ENCODE measurements around the gene AK4.

AK4 gene

DNA sequence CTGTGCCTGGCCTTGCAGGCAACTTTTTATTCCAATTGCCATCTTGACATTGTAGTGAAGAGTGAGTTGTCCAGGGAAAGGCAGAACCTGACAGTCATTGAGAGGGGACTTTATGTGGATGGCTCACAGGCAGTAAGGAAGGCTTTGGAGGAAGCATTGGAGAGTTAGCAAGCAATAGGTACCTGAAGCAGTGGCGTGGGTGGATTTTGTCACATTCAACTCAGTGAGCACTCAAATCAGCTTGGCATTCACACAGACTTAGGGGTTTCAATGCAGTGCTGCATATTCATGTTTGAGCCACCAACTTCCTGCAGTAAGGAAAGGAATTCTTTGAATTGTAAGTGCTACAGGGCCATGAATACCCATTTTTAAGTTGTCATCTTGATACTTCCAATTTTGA is 69.0 kb downstream of the AK4 start:
- TF ChIP-seq, protein P1, sequence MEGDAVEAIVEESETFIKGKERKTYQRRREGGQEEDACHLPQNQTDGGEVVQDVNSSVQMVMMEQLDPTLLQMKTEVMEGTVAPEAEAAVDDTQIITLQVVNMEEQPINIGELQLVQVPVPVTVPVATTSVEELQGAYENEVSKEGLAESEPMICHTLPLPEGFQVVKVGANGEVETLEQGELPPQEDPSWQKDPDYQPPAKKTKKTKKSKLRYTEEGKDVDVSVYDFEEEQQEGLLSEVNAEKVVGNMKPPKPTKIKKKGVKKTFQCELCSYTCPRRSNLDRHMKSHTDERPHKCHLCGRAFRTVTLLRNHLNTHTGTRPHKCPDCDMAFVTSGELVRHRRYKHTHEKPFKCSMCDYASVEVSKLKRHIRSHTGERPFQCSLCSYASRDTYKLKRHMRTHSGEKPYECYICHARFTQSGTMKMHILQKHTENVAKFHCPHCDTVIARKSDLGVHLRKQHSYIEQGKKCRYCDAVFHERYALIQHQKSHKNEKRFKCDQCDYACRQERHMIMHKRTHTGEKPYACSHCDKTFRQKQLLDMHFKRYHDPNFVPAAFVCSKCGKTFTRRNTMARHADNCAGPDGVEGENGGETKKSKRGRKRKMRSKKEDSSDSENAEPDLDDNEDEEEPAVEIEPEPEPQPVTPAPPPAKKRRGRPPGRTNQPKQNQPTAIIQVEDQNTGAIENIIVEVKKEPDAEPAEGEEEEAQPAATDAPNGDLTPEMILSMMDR (IDR thresholded peaks at IDR 0.05), result no peak
- Histone ChIP-seq H3K27ac (no peak overlapping the region), H3K4me3 (no peak overlapping the region)
- no peak for DNase-seq (ENCODE audit: low spot score)

DNA sequence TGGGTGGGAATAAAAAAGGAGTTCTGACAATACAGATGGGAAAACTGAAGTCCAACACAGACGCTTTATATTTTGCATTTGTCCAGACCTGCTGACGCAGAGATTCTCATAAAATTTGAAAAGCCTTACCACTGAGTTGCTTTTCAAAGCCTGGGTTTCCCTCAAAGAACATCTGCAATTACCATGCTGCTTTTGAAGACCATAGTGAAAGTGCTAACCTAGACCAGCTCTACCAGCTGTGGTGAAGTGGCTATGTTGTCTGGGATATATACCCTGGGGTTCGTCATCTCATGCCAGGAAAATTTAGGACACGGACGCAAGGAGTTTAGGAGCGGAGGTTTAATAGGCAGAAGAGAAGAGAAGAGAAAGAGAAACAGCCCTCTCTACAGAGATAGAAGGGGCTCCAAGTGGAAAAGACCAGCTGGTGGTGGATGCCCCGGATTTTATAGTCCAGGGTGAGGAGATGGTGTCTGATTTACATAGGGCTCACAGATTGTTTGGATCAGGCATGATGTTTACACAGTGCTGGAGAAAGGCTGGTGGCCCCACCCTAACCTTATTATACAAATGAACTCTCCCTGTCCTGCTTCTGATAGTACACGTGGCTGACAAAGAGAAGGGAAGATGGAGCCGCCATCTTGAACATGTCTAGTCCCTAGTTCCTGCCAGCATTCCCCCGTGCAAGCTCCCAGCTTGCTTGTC is 73.8 kb downstream of the AK4 start:
- DNase-seq (ENCODE audit: low spot score), result no peak
- H3K27ac ChIP-seq, result no peak overlapping the region
- TF ChIP-seq, protein P1 (IDR thresholded peaks at IDR 0.05), result no peak
- no peak overlapping the region for H3K4me3 ChIP-seq

DNA sequence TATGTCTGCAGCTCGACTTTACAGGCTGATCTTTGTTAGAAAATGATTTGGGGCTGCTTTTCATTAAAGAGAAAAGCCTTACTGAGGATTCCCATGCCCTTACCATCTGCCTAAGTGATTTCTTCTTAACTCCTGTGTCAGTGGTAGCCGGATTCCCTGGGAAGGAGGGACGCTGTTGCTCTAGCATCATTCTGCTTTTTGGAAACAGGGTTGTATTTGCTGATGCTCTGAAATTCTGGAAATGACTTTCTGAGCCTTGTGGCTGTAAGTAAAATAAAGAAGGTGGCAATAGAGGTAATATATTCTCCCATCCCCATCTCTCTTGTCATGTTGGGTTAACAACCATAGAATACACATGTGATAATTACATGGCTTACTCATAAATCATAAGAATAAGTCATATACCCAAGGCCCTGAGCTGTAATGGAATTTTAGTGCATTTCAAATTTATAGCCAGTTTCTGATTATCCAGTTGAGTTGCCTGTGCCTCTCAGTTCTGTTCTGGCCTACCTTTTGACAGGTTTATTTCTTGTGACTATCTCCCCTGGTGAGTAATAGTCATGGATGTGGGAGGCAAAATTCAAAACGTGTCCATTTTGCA is 74.4 kb downstream of the AK4 start:
- Histone ChIP-seq H3K27ac (no peak overlapping the region), H3K4me3 (no peak overlapping the region)
- no peak for DNase-seq (ENCODE audit: low spot score)
- TF ChIP-seq, protein P1 (IDR thresholded peaks at IDR 0.05), result no peak

DNA sequence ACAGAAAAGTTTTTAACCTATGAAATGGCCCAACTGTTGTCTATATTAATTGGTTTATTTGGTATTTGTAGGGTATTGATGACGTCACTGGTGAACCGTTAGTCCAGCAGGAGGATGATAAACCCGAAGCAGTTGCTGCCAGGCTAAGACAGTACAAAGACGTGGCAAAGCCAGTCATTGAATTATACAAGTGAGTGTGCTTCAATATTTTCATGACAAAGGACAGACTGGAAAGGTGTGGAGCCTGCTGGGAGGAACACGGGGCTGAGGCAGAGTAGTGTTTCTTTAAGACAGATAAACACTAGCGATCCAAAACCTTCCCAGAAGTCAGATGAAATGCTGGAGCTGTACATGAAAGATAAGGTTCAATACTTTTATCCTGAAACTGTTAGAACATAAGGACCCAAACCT is 76.7 kb downstream of the AK4 start:
- Histone ChIP-seq H3K4me3 (no peak overlapping the region), H3K27ac (no peak overlapping the region)
- no peak for DNase-seq (ENCODE audit: low spot score)
- TF ChIP-seq, protein P1 (IDR thresholded peaks at IDR 0.05), result no peak

DNA sequence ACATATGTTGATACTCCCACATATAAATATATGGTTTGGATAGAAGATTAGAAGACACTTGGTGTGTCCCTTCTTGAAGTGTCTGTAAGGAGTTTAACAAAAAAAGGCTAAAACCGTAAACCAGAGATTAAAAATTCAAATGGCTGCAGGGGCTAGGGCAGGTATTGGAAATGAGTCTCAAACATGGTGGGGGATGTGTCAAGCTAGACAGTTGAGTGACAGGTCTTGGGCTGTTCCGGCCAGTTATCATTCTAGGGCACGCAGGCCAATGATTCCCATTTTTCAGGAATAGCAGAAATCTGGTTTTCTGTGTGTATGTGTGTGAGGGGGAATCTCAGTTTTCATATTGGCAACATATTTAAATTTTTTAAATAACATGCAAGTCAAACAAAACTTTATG is 77.2 kb downstream of the AK4 start:
- DNase-seq (ENCODE audit: low spot score), result no peak
- TF ChIP-seq, protein P1 (IDR thresholded peaks at IDR 0.05), result no peak
- Histone ChIP-seq H3K4me3 (no peak overlapping the region), H3K27ac (no peak overlapping the region)

DNA sequence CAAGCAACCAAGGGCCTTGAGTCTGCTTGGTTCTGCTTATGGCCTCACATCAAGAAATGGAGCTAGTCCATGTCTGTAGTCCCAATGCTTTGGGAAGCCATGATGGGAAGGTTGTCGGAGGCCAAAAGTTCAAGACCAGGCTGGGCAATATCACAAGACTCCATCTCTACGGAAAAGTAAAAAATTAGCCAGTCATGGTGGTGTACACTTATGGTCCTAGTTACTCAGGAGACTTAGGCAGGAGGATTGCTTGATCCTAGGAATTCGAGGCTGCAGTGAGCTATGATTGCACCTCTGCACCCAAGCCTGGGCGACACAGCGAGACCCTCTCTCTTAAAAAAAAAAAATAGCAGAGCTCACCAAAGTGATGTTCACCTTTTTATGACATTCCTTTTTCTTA is 81.2 kb downstream of the AK4 start:
- Histone ChIP-seq H3K27ac (no peak overlapping the region), H3K4me3 (no peak overlapping the region)
- no peak for DNase-seq (ENCODE audit: low spot score)
- TF ChIP-seq, protein P1 (IDR thresholded peaks at IDR 0.05), result no peak

DNA sequence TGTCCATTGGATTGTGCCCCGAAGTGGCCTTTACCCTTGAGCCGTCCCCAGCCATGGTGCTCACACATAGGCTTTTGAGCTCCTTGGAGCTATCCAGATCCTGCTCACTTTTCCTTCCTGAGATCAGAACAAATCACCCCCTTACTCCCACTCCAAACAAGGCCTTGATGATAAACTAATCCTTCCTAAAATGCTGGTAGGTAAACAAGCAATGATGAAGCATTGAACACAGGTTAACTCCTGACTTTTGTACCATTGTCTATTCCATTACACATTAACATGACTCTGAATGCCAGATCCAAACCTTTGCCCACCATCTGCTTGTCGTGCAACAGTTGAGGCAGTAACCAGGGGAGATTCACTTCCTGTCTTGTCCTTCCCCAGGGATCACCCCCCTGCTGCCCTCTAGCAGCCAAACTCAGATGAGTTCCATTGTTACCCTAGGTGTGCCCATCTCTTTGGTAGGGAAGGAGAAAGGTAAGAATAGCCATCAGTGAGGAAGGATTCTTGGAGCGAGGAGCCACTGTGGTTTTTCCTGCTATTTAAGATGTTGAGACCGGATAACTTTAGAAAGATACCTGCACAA is 81.8 kb downstream of the AK4 start:
- Histone ChIP-seq H3K27ac (no peak overlapping the region), H3K4me3 (no peak overlapping the region)
- TF ChIP-seq, protein P1 (IDR thresholded peaks at IDR 0.05), result no peak
- DNase-seq (ENCODE audit: low spot score), result no peak

Measured in coronary artery (tissue), 2 donors.